MM.1S (cell line): ENCODE results near the gene PCBP4.

Experiments
- CTCF ChIP-seq: fragments of 300-600 bp; sonication (generic); IDR thresholded peaks from 2 replicates; pipeline ENCODE4 v1.5.1; 2016; ENCODE audit warnings: antibody characterized with exemption, low read length, mixed read lengths
- EZH2 ChIP-seq: fragments of 300-600 bp; sonication (generic); optimal IDR thresholded peaks from 2 replicates; pipeline ENCODE3; 2017; ENCODE audit warnings: low read depth, mild to moderate bottlenecking, antibody characterized with exemption, low read length, mixed read lengths
- EZH2phosphoT487 ChIP-seq: fragments of 300-600 bp; sonication (generic); IDR thresholded peaks from 2 replicates; pipeline ENCODE4 v1.6.1; 2018; ENCODE audit warnings: antibody characterized with exemption, low read length

GRCh38 chr3:51941463-51941797, 25.8 kb downstream of the PCBP4 start:
- TF ChIP-seq CTCF (no peak), EZH2 (no peak), EZH2phosphoT487 (no peak)
